HCT116 (cell line): Measurements from ENCODE around the gene GPR62. TPM values are rescaled to one million over a fixed set of nuclear protein-coding genes. Genes with fewer than 3 reads are reported as not detected.

Experiments used
- ATAC-seq: fragments of 200-7000 bp; cut with Tn5 transposase; 2 replicates; pipeline ENCODE4 v1.9.1; 2020; ENCODE audit warnings: mild to moderate bottlenecking, moderate library complexity
- BruUV-seq: library from RNA; stranded (reverse); fragments of 400-500 nt; replicated peaks from 2 replicates; lab custom pipeline; 2021; lab: Mats Ljungman, UMichigan
- CTCF ChIA-PET: fragments of 300-600 bp; sonication (Branson Sonifier 250); formaldehyde crosslinking; loops from one replicate; lab custom pipeline; 2021; ENCODE audit warnings: antibody characterized with exemption; lab: Charles Lee
- POLR2A ChIA-PET: fragments of 300-600, 350-600 bp; sonication (Branson Sonifier 250); formaldehyde crosslinking; loops from one replicate; lab custom pipeline; 2021; ENCODE audit warnings: antibody characterized with exemption; lab: Charles Lee
- RAD21 ChIA-PET, 2 experiments: fragments of 300-600 bp; sonication (Branson Sonifier 250); formaldehyde crosslinking; loops; one replicate each; lab custom pipeline; 2023; ENCODE audit warnings: low total read pairs in 2 of 2; ENCODE audit not compliant: uncharacterized antibody in 2 of 2, unreplicated experiment in 2 of 2, low non-redundant PET in 1 of 2; lab: Charles Lee
- DNase-seq: peaks from one replicate; pipeline ENCODE4 v3.0.0-alpha.2; 2010; ENCODE audit warnings: low read depth, low spot score
- H2AFZ ChIP-seq: fragments of 200-600 bp; shearing (Covaris generic), sonication (generic); 2 replicates; pipeline ENCODE4 v1.6.1; 2017; ENCODE audit warnings: low read depth, mixed run types, mixed read lengths, antibody characterized with exemption, low read length; ENCODE audit not compliant: poor library complexity, severe bottlenecking
- H3K27ac ChIP-seq: 2 replicates; pipeline ENCODE4 v1.5.1; 2012; ENCODE audit warnings: low read depth, low read length
- H3K27me3 ChIP-seq: fragments of 200-600 bp; sonication (generic); 2 replicates; pipeline ENCODE4 v1.6.1; 2016; ENCODE audit warnings: mixed run types, low read length, mixed read lengths; ENCODE audit not compliant: insufficient read depth
- H3K36me3 ChIP-seq, 2 experiments: fragments of 200-500 bp in 1 of 2; fragments of 200-600 bp in 1 of 2; sonication (Bioruptor generic) in 1 of 2; sonication (generic) in 1 of 2; 2 replicates each; pipeline versions ENCODE4 v1.5.1 to v1.6.1; 2014 to 2016; ENCODE audit warnings: low read length in 2 of 2, inconsistent platforms in 1 of 2, mixed read lengths in 1 of 2, mixed run types in 1 of 2; ENCODE audit not compliant: insufficient read depth in 2 of 2, control insufficient read depth in 1 of 2
- H3K4me1 ChIP-seq, 2 experiments: fragments of 200-600 bp in 1 of 2; sonication (generic) in 1 of 2; 2 replicates each; pipeline versions ENCODE4 v1.5.1 to v1.6.1; 2012 to 2017; ENCODE audit warnings: low read length in 2 of 2, inconsistent platforms in 1 of 2, mild to moderate bottlenecking in 1 of 2, mixed read lengths in 1 of 2, mixed run types in 1 of 2, moderate library complexity in 1 of 2; ENCODE audit not compliant: insufficient read depth in 2 of 2, control insufficient read depth in 1 of 2
- H3K4me2 ChIP-seq: fragments of 200-600 bp; sonication (generic); 2 replicates; pipeline ENCODE4 v1.6.1; 2017; ENCODE audit warnings: mixed run types, low read length, mixed read lengths
- H3K4me3 ChIP-seq, 2 experiments: fragments of 200-600 bp in 1 of 2; sonication (generic) in 1 of 2; replicated peaks in 1 of 2; 2 replicates each; pipeline ENCODE4 v1.5.1; 2011 to 2016; ENCODE audit warnings: low read length in 2 of 2, control low read depth in 1 of 2, low read depth in 1 of 2, mild to moderate bottlenecking in 1 of 2, mixed read lengths in 1 of 2, mixed run types in 1 of 2
- H3K79me2 ChIP-seq: fragments of 200-600 bp; sonication (generic); 2 replicates; pipeline ENCODE4 v1.6.1; 2017; ENCODE audit warnings: mild to moderate bottlenecking, mixed run types, low read length, moderate library complexity, mixed read lengths; ENCODE audit not compliant: insufficient read depth
- H3K9ac ChIP-seq: fragments of 200-600 bp; sonication (generic); 2 replicates; pipeline ENCODE4 v1.6.1; 2016; ENCODE audit warnings: low read length, mixed read lengths
- H3K9me2 ChIP-seq: fragments of 200-600 bp; sonication (generic), shearing (Covaris generic); 2 replicates; pipeline ENCODE4 v1.6.1; 2017; ENCODE audit warnings: mixed run types, mild to moderate bottlenecking, moderate library complexity; ENCODE audit not compliant: insufficient read depth
- H3K9me3 ChIP-seq, 2 experiments: fragments of 200-500 bp in 1 of 2; fragments of 200-600 bp in 1 of 2; sonication (Bioruptor generic) in 1 of 2; sonication (generic) in 1 of 2; 2 replicates each; pipeline ENCODE4 v1.6.1; 2014 to 2017; ENCODE audit warnings: low read length in 2 of 2, mixed read lengths in 2 of 2, inconsistent platforms in 1 of 2, low read depth in 1 of 2, mild to moderate bottlenecking in 1 of 2, mixed run types in 1 of 2, moderate library complexity in 1 of 2; ENCODE audit not compliant: control insufficient read depth in 1 of 2, insufficient read depth in 1 of 2
- H4K20me1 ChIP-seq: fragments of 200-600 bp; sonication (generic), shearing (Covaris generic); 2 replicates; pipeline ENCODE4 v1.6.1; 2017; ENCODE audit warnings: mixed run types, mild to moderate bottlenecking, moderate library complexity; ENCODE audit not compliant: insufficient read depth
- CBX3 ChIP-seq: IDR thresholded peaks from 2 replicates; pipeline ENCODE4 v1.6.1; 2012; ENCODE audit warnings: low read depth
- CEBPB ChIP-seq: IDR thresholded peaks from 2 replicates; pipeline ENCODE4 v1.6.1; 2012; ENCODE audit warnings: low read depth
- EGR1 ChIP-seq: IDR thresholded peaks from 2 replicates; pipeline ENCODE4 v1.6.1; 2012; ENCODE audit warnings: low read depth
- ELF1 ChIP-seq: IDR thresholded peaks from 2 replicates; pipeline ENCODE4 v1.6.1; 2012; ENCODE audit warnings: low read depth, borderline replicate concordance
- EZH2 ChIP-seq: fragments of 200-600 bp; sonication (generic); IDR thresholded peaks from 2 replicates; pipeline ENCODE4 v1.6.1; 2017; ENCODE audit warnings: antibody characterized with exemption, mixed run types
- EZH2phosphoT487 ChIP-seq: fragments of 200-600 bp; IDR thresholded peaks from 2 replicates; pipeline ENCODE4 v1.6.1; 2018; ENCODE audit warnings: antibody characterized with exemption, borderline replicate concordance
- FOSL1 ChIP-seq: IDR thresholded peaks from 2 replicates; pipeline ENCODE4 v1.6.1; 2012; ENCODE audit warnings: low read depth
- JUND ChIP-seq: IDR thresholded peaks from 2 replicates; pipeline ENCODE4 v1.6.1; 2012
- POLR2A ChIP-seq: IDR thresholded peaks from 2 replicates; pipeline ENCODE4 v1.7.0; 2011; ENCODE audit warnings: borderline replicate concordance; ENCODE audit not compliant: insufficient read depth, insufficient read length; ENCODE audit errors: extremely low read depth
- POLR2AphosphoS5 ChIP-seq: IDR thresholded peaks from 2 replicates; pipeline ENCODE4 v1.6.1; 2011; ENCODE audit warnings: mild to moderate bottlenecking, low read depth, low read length, moderate library complexity
- RAD21 ChIP-seq: IDR thresholded peaks from 2 replicates; pipeline ENCODE4 v1.6.1; 2012; ENCODE audit warnings: low read depth, mild to moderate bottlenecking
- SP1 ChIP-seq: IDR thresholded peaks from 2 replicates; pipeline ENCODE4 v1.6.1; 2012; ENCODE audit warnings: low read depth
- SRF ChIP-seq: IDR thresholded peaks from 2 replicates; pipeline ENCODE4 v1.6.1; 2012; ENCODE audit warnings: low read depth
- TCF7L2 ChIP-seq: IDR thresholded peaks from 2 replicates; pipeline ENCODE4 v1.7.0; 2011; ENCODE audit warnings: borderline replicate concordance, inconsistent platforms; ENCODE audit not compliant: insufficient read depth, insufficient read length; ENCODE audit errors: extremely low read depth
- ZFX ChIP-seq: fragments of 450-650 bp; IDR thresholded peaks from 2 replicates; pipeline ENCODE4 v1.6.1; 2017
- ZNF274 ChIP-seq: fragments of 200-500 bp; sonication (Bioruptor generic); IDR thresholded peaks from 2 replicates; pipeline ENCODE4 v1.6.1; 2014; ENCODE audit warnings: mild to moderate bottlenecking, low read depth, low read length, inconsistent platforms
- intact Hi-C: fragments of 100-400 bp; cut with micrococcal nuclease; formaldehyde crosslinking; loops from 2 replicates; pipeline ENCODE4 v1.10.0; 2022
- total RNA-seq: library from RNA; stranded (reverse); gene quantifications from one replicate; pipeline ENCODE4 v1.2.1, GENCODE V29; 2021; ENCODE audit not compliant: unreplicated experiment
- TF ChIP-seq, protein P1 (sequence below): IDR thresholded peaks from 2 replicates; pipeline ENCODE4 v1.6.1; 2012
- TF ChIP-seq, protein P2 (sequence below): IDR thresholded peaks from 2 replicates; pipeline ENCODE4 v1.6.1; 2012; ENCODE audit warnings: low read depth
- TF ChIP-seq, protein P3 (sequence below), 3 experiments: fragments of 200-600 bp in 1 of 3; sonication (generic) in 1 of 3; IDR thresholded peaks in 2 of 3; conservative IDR thresholded peaks in 1 of 3; 2 replicates each; pipeline ENCODE4 v1.5.1; 2012 to 2017; ENCODE audit warnings: low read depth in 2 of 3, low read length in 2 of 3, antibody characterized with exemption in 1 of 3, borderline replicate concordance in 1 of 3, control low read depth in 1 of 3, mild to moderate bottlenecking in 1 of 3, mixed read lengths in 1 of 3, mixed run types in 1 of 3, moderate library complexity in 1 of 3; ENCODE audit not compliant: insufficient read depth in 1 of 3

GPR62 gene
- total RNA-seq, 1 experiment from 2014 or later = not detected

DNA sequence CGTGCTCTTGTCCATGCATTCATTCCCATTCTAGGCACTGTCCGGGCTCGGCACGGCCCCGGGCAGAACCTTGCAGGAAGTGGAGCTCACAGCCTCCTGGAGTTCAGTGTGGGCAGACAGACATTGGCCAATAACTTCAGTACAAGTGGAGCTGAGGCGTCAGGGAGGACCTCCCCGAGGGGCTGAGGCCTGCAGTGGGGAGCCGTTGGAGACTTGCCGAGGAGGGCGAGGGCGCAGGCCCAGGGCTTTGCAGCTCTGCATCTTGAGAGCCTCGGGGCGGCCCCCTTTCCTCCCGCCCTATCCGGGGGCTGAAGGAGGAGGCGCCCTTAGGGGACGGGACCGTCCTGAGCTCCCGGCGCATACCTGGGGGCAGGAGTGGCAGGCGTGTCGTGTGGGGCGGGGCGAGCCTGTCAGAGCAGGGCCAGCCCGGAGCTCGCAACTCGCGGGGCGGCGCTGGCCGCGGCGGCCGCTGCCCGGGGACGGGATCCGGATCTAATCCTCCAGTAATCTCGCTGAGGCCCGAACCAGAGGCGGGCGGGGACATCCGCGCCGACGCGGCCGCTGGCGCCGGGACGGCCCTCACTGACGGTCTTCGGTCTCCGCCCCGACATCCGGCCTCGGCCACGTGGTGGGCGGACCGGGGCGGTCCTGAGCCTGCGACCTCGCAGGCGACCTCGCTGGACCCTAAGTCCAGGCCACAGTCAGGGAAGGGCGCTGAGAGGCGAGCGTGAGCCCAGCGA is 27.8 kb downstream of the GPR62 start, which contains the start of gene ACY1:
Gene ACY1 (plus strand): TSS at position 698 of the 740 bp plus-strand sequence. CDS start 530 bp downstream, outside the sequence.
- intact Hi-C loops = loop anchor here (5.0 kb wide), 1 partner anchor 266 kb away; no protein-coding TSS in a partner anchor
- peak within 1 kb of the TSS; percentile 79 for H3K9ac ChIP-seq
- H3K9me2 ChIP-seq = no peaks in the 10 kb centered on the region
- H3K79me2 ChIP-seq = peaks cover 12% of the 10 kb centered on the region
- peak within 1 kb of the TSS; percentile 82 for H3K27ac ChIP-seq
- H3K4me3 ChIP-seq = peak within 1 kb of the TSS; percentile 75 to 86
- ChIA-PET POLR2A (interaction anchor here (0.8 to 4.3 kb wide), 12 partner anchors 9 to 598 kb away, joined by 3 to 47 read pairs (median 6); partner anchors contain the start of genes ABHD14A, ABHD14B, DUSP7 and MANF), CTCF (interaction anchor here (0.9 to 3.3 kb wide), 10 partner anchors 8 to 264 kb away, joined by 3 to 47 read pairs (median 7); partner anchors contain the start of genes ABHD14A, ABHD14B, PARP3 and RPL29), RAD21 (interaction anchor here (0.9 to 1.1 kb wide), 2 partner anchors 10 to 140 kb away, joined by 3 read pairs; no protein-coding TSS in a partner anchor)
- H2AFZ ChIP-seq = no peak within 1 kb of the TSS
- H3K36me3 ChIP-seq = no peaks in the 10 kb centered on the region
- no TSS peak for BruUV-seq
- ATAC-seq = peak; percentile 89
- DNase-seq = peak; percentile 57
- H3K27me3 ChIP-seq = no peaks in the 10 kb centered on the region
- no peaks in the 10 kb centered on the region for H3K9me3 ChIP-seq
- H3K4me1 ChIP-seq = peaks cover 24 to 56% of the 10 kb centered on the region in 2 experiments
- no peaks in the 10 kb centered on the region for H4K20me1 ChIP-seq
- peak within 1 kb of the TSS; percentile 98 for H3K4me2 ChIP-seq
- TF ChIP-seq EZH2 (no peak), EZH2phosphoT487 (no peak), SRF (no peak), CBX3 (no peak), POLR2A (peak; percentile 18), FOSL1 (no peak), ZNF274 (no peak), ZFX (peak; percentile 77; the same call in 1 of the 2 replicates), POLR2AphosphoS5 (peak; percentile 86), EGR1 (no peak), TCF7L2 (peak; percentile 12), JUND (no peak), SP1 (no peak), ELF1 (no peak), CEBPB (no peak), RAD21 (no peak)
- TF ChIP-seq, protein P1, sequence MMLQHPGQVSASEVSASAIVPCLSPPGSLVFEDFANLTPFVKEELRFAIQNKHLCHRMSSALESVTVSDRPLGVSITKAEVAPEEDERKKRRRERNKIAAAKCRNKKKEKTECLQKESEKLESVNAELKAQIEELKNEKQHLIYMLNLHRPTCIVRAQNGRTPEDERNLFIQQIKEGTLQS = no peak
- TF ChIP-seq, protein P2, sequence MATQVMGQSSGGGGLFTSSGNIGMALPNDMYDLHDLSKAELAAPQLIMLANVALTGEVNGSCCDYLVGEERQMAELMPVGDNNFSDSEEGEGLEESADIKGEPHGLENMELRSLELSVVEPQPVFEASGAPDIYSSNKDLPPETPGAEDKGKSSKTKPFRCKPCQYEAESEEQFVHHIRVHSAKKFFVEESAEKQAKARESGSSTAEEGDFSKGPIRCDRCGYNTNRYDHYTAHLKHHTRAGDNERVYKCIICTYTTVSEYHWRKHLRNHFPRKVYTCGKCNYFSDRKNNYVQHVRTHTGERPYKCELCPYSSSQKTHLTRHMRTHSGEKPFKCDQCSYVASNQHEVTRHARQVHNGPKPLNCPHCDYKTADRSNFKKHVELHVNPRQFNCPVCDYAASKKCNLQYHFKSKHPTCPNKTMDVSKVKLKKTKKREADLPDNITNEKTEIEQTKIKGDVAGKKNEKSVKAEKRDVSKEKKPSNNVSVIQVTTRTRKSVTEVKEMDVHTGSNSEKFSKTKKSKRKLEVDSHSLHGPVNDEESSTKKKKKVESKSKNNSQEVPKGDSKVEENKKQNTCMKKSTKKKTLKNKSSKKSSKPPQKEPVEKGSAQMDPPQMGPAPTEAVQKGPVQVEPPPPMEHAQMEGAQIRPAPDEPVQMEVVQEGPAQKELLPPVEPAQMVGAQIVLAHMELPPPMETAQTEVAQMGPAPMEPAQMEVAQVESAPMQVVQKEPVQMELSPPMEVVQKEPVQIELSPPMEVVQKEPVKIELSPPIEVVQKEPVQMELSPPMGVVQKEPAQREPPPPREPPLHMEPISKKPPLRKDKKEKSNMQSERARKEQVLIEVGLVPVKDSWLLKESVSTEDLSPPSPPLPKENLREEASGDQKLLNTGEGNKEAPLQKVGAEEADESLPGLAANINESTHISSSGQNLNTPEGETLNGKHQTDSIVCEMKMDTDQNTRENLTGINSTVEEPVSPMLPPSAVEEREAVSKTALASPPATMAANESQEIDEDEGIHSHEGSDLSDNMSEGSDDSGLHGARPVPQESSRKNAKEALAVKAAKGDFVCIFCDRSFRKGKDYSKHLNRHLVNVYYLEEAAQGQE = no peak
- TF ChIP-seq, protein P3, sequence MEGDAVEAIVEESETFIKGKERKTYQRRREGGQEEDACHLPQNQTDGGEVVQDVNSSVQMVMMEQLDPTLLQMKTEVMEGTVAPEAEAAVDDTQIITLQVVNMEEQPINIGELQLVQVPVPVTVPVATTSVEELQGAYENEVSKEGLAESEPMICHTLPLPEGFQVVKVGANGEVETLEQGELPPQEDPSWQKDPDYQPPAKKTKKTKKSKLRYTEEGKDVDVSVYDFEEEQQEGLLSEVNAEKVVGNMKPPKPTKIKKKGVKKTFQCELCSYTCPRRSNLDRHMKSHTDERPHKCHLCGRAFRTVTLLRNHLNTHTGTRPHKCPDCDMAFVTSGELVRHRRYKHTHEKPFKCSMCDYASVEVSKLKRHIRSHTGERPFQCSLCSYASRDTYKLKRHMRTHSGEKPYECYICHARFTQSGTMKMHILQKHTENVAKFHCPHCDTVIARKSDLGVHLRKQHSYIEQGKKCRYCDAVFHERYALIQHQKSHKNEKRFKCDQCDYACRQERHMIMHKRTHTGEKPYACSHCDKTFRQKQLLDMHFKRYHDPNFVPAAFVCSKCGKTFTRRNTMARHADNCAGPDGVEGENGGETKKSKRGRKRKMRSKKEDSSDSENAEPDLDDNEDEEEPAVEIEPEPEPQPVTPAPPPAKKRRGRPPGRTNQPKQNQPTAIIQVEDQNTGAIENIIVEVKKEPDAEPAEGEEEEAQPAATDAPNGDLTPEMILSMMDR (IDR thresholded peaks at IDR 0.05 in 2 of 3, conservative IDR thresholded peaks at IDR 0.05 in 1 of 3; ENCODE audit: borderline replicate concordance in 1 of 3, insufficient read depth in 1 of 3, low read depth in 2 of 3, low read length in 2 of 3) = no peak
